B cell (primary cell): ENCODE measurements around the gene PGBD5. TPM values are rescaled to one million over a fixed set of nuclear protein-coding genes. Genes with fewer than 3 reads are reported as not detected.

Source experiments
- ATAC-seq: fragments of 200-7000 bp; cut with Tn5 transposase; one replicate; pipeline ENCODE4 v1.10.0; 2021; ENCODE audit warnings: low read depth, mild to moderate bottlenecking, moderate number of reproducible peaks, moderate library complexity
- CTCF ChIA-PET: fragments of 350-600 bp; sonication (Branson Sonifier 250); formaldehyde crosslinking; loops from one replicate; lab custom pipeline; 2021; ENCODE audit warnings: antibody characterized with exemption, inconsistent platforms; lab: Charles Lee
- POLR2A ChIA-PET: fragments of 350-600 bp; sonication (Branson Sonifier 250); formaldehyde crosslinking; loops from one replicate; lab custom pipeline; 2021; ENCODE audit warnings: antibody characterized with exemption; lab: Charles Lee
- DNase-seq: peaks from one replicate; pipeline ENCODE4 v3.0.0; 2013
- H2AFZ ChIP-seq: 2 replicates; pipeline ENCODE4 v1.6.1; 2012; ENCODE audit warnings: mild to moderate bottlenecking, low read depth, low read length; ENCODE audit not compliant: insufficient read depth, poor library complexity, severe bottlenecking
- H3K27ac ChIP-seq, 2 donors: 1 replicate in 1 of 2; 2 replicates in 1 of 2; pipeline ENCODE4 v1.5.1; 2012 to 2013; ENCODE audit warnings: low read length in 2 of 2, mild to moderate bottlenecking in 2 of 2, moderate library complexity in 1 of 2
- H3K27me3 ChIP-seq, 4 experiments: fragments of 200-600 bp in 1 of 4; sonication (generic) in 1 of 4; replicated peaks in 1 of 4; 1 replicate in 2 of 4; 2 replicates in 2 of 4; pipeline versions ENCODE4 v1.6.1 to v1.7.0; 2013 to 2016; ENCODE audit warnings: low read length in 3 of 4, mild to moderate bottlenecking in 2 of 4, mixed read lengths in 1 of 4, moderate library complexity in 1 of 4; ENCODE audit not compliant: insufficient read depth in 4 of 4, control insufficient read depth in 3 of 4; ENCODE audit errors: control extremely low read depth in 1 of 4
- H3K36me3 ChIP-seq, 2 experiments: replicated peaks in 1 of 2; 1 replicate in 1 of 2; 2 replicates in 1 of 2; pipeline versions ENCODE4 v1.6.1 to v1.7.1; 2013; ENCODE audit warnings: low read length in 1 of 2; ENCODE audit not compliant: insufficient read depth in 2 of 2, control insufficient read depth in 1 of 2; ENCODE audit errors: control extremely low read depth in 1 of 2, extremely low read depth in 1 of 2
- H3K4me1 ChIP-seq, 2 donors: fragments of 200-600 bp in 1 of 2; sonication (generic) in 1 of 2; 1 replicate in 1 of 2; 2 replicates in 1 of 2; pipeline versions ENCODE4 v1.5.1 to v1.6.1; 2013 to 2017; ENCODE audit warnings: low read length in 2 of 2; ENCODE audit not compliant: control insufficient read depth in 2 of 2, insufficient read depth in 2 of 2
- H3K4me2 ChIP-seq: replicated peaks from 2 replicates; pipeline ENCODE3; 2012; ENCODE audit warnings: mild to moderate bottlenecking, low read depth, low read length; ENCODE audit not compliant: poor library complexity, severe bottlenecking
- H3K4me3 ChIP-seq, 5 experiments: fragments of 200-600 bp in 1 of 5; sonication (generic) in 1 of 5; 1 replicate in 3 of 5; 2 replicates in 2 of 5; pipeline versions ENCODE4 v1.5.1 to v1.7.0; 2011 to 2016; ENCODE audit warnings: low read length in 4 of 5, mild to moderate bottlenecking in 4 of 5, low read depth in 2 of 5, control low read depth in 1 of 5, moderate library complexity in 1 of 5; ENCODE audit not compliant: insufficient read depth in 1 of 5; ENCODE audit errors: control extremely low read depth in 1 of 5, extremely low read depth in 1 of 5
- H3K79me2 ChIP-seq: fragments of 200-600 bp; sonication (generic); one replicate; pipeline ENCODE4 v1.6.0; 2016; ENCODE audit warnings: low read length; ENCODE audit not compliant: control insufficient read depth, insufficient read depth
- H3K9ac ChIP-seq: fragments of 200-600 bp; sonication (generic); 2 replicates; pipeline ENCODE4 v1.6.1; 2017; ENCODE audit warnings: mild to moderate bottlenecking, low read length, moderate library complexity
- H3K9me3 ChIP-seq, 3 donors: one replicate each; pipeline versions ENCODE4 v1.6.1 to v1.7.1; 2013; ENCODE audit warnings: low read length in 2 of 3; ENCODE audit not compliant: control insufficient read depth in 2 of 3, insufficient read depth in 1 of 3; ENCODE audit errors: control extremely low read depth in 1 of 3
- H4K20me1 ChIP-seq: 2 replicates; pipeline ENCODE4 v1.6.0; 2012; ENCODE audit warnings: mild to moderate bottlenecking, low read length; ENCODE audit not compliant: insufficient read depth, control insufficient read depth, poor library complexity, severe bottlenecking
- H3K27ac Mint-ChIP-seq: one replicate; pipeline ENCODE4 v1.8.0; 2021; ENCODE audit warnings: mixed read lengths
- H3K27me3 Mint-ChIP-seq: one replicate; pipeline ENCODE4 v1.8.0; 2021; ENCODE audit warnings: mixed read lengths
- H3K4me1 Mint-ChIP-seq: one replicate; pipeline ENCODE4 v1.8.0; 2021; ENCODE audit warnings: mixed read lengths
- H3K4me3 Mint-ChIP-seq: one replicate; pipeline ENCODE4 v1.8.0; 2021; ENCODE audit warnings: mixed read lengths
- H3K9me3 Mint-ChIP-seq: one replicate; pipeline ENCODE4 v1.8.0; 2022; ENCODE audit warnings: mixed read lengths; ENCODE audit not compliant: insufficient read depth
- CTCF ChIP-seq: fragments of 200-600 bp; IDR thresholded peaks from one replicate; pipeline ENCODE4 v1.8.0; 2022; ENCODE audit warnings: antibody characterized with exemption, mild to moderate bottlenecking
- EZH2 ChIP-seq: IDR thresholded peaks from 2 replicates; pipeline ENCODE4 v1.6.1; 2012; ENCODE audit warnings: borderline replicate concordance, low read depth, mild to moderate bottlenecking, moderate library complexity, low read length; ENCODE audit not compliant: insufficient read depth, poor library complexity, severe bottlenecking
- WGBS: methylation state at CpG from one replicate; pipeline ENCODE4 v1.1.5; 2013; ENCODE audit warnings: missing lambda C conversion rate; ENCODE audit not compliant: insufficient coverage; 5-methylcytosine and 5-hydroxymethylcytosine counted together
- intact Hi-C: fragments of 100-400 bp; cut with micrococcal nuclease; formaldehyde crosslinking; loops from one replicate; pipeline ENCODE4 v1.10.0; 2022
- polyA plus RNA-seq: library from polyadenylated mRNA; depleted of rRNA; stranded (reverse); fragments of >200 nt; gene quantifications from 2 replicates; pipeline ENCODE4 v1.2.3, GENCODE V29; 2012
- total RNA-seq, 2 donors: library from RNA; stranded (reverse); fragments of 120-200 nt in 1 of 2; gene quantifications; 1 replicate in 1 of 2; 2 replicates in 1 of 2; pipeline versions ENCODE4 v1.2.3 to v1.2.4, GENCODE V29; 2013 to 2022

PGBD5 gene
- total and polyA plus RNA-seq, 2 donors (not counting 1 experiment from before 2014, with no cell fraction given): 0.07 TPM; not detected in 1

- Mint-ChIP-seq H3K4me1 (no peaks in the 10 kb centered on the region), H3K27me3 (peaks cover 29% of the 10 kb centered on the region)
- CTCF ChIA-PET: no interaction called here
Observed at GRCh38 chr1:230441183-230442029, 15.3 kb upstream of the PGBD5 start.

More at GRCh38 chr1:230441183-230442029, 15.3 kb upstream of the PGBD5 start:
- intact Hi-C loops: no loop called here
- no peak overlapping the region for H2AFZ ChIP-seq
- no peaks in the 10 kb centered on the region for H4K20me1 ChIP-seq
- POLR2A ChIA-PET: no interaction called here
- ATAC-seq: no peak
- H3K79me2 ChIP-seq: no peaks in the 10 kb centered on the region
- H3K9ac ChIP-seq: no peak overlapping the region
- H3K27ac Mint-ChIP-seq: no peak overlapping the region
- H3K4me1 ChIP-seq: no peaks in the 10 kb centered on the region
- no peak for TF ChIP-seq CTCF
- TF ChIP-seq EZH2: no peak
- no peaks in the 10 kb centered on the region for H3K36me3 ChIP-seq
- no peak overlapping the region for H3K4me3 ChIP-seq
- 70% methylated on average over 5 of the region's 10 CpGs for WGBS
- DNase-seq: no peak
- peaks cover 2% of the 10 kb centered on the region for H3K9me3 Mint-ChIP-seq
- H3K4me3 Mint-ChIP-seq: no peak overlapping the region
- H3K27ac ChIP-seq: no peak overlapping the region
- no peaks in the 10 kb centered on the region for H3K27me3 ChIP-seq
- H3K4me2 ChIP-seq: no peak overlapping the region
- H3K9me3 ChIP-seq: peaks cover 0 to 3% (median 2%) of the 10 kb centered on the region in 3 donors
